Neural progenitor cell (in vitro differentiated cells): Measurements from ENCODE around the gene TGM2.

Source experiments
- CTCF ChIP-seq: fragments of 200-600 bp; sonication (generic); IDR thresholded peaks from 2 replicates; pipeline ENCODE4 v1.5.1; 2017; ENCODE audit warnings: antibody characterized with exemption, mild to moderate bottlenecking
- EZH2 ChIP-seq: fragments of 200-600 bp; sonication (generic); IDR thresholded peaks from 2 replicates; pipeline ENCODE4 v1.6.1; 2017; ENCODE audit warnings: antibody characterized with exemption, mild to moderate bottlenecking, moderate library complexity

- TF ChIP-seq CTCF (no peak), EZH2 (no peak)
These were observed 31.0 kb upstream of the TGM2 start for GRCh38 chr20:38196076-38196475.
